ENCODE results near the gene OXT.

OXT gene

DNA sequence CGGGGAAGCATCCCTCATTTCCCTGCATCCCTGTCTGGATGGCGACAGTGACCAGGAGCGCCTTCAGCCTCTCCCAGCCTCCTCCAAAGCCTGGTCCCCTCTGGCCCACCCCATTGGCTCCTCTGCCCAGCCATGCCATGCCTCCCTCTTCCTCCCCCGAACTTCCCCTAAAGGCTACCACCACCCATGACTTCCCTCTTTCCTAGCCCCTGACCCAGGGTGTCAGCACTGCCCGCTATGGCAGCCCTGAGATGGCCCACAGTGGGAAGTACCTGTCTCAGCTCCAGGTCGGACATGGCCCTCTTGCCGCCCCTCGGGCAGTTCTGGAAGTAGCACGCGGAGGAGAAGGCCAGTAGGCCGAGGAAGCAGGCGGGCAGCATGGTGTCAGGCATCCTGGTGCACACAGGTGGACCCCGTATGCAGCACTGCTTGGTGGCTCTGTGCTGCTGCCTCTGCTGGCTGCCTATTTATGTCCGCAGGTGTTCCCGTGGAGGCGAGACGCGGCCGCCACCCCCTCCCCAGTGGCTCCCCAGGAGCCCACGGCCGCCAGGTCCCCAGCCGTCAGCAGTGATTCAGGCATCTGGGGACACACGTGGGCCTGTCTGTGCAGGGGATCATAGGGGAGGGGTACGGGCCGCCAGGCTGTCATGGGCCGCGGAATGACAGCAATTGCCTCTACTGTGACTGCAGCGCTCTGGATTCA lies 13.0 kb downstream of the OXT start, which contains the start of gene AVP:
TSS of gene AVP (minus strand) at position 442 of the 703 bp plus-strand sequence. CDS start at position 392, 50 bp downstream.
- DNase-seq (ENCODE audit: low read depth): no peak

DNA sequence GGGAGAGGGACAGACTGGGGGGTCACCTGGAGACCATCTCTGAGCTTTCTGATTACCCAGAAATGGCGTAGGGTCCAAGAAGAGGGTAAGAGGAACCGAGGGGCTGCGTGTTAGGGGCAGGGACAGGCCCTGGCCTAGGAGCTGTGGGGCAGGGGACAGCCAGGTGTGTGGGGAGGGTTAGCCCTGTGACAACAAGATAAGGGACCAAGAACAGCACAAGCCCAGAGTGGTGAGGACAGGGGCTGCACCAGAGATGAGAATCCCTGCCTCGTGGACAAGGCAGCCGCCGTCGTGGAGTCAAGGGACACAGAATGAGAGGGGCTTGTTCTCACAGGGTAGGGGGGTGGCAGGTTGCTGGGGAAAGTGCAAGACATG lies 13.6 kb downstream of the OXT start:
- DNase-seq (ENCODE audit: low read depth): no peak

DNA sequence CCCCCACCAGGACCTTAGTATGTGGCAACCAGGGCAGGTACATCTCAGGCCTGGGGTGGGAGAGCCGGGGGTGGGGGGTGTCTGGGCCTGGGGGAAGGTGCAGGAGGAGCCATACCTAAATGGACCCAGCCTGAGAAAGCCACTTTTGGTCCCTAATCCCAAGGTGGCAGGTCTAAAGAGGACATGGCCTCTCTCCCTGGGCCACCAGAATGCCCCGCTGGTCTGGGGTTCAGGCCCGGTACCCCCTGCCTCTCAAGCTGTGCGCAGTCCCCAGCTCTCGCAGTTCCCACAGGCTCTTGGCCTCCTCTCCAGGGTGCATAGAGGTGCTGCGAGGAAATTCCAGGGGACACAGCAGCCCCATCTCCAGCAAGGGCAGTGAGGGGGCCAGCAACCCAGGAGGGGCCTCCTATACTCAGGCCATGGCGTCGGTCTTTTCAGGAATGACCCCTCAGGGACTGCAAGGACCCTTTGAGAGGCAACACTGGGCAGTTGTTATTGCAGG lies 14.2 kb downstream of the OXT start:
- DNase-seq (ENCODE audit: low read depth): no peak

DNA sequence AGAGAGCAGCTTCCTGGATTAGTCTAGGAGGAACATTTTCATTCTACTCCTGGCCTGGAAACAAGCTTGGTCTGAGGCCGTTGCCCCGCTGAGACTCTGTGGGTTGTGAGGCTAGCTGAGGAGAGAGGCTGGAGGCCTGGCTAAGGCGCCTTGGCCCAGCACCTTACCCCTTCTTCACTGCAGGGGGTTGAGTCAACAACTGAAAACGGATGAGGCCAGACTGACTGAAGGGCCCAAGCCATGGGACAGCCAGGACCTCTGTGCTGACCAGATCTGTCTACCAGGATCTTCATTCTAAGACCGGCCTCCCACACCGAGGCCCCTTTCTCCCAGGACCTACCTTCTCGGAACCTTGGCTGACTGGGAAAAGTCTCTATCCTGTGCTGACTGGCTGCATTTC lies 16.6 kb downstream of the OXT start:
- DNase-seq (ENCODE audit: low read depth): no peak

DNA sequence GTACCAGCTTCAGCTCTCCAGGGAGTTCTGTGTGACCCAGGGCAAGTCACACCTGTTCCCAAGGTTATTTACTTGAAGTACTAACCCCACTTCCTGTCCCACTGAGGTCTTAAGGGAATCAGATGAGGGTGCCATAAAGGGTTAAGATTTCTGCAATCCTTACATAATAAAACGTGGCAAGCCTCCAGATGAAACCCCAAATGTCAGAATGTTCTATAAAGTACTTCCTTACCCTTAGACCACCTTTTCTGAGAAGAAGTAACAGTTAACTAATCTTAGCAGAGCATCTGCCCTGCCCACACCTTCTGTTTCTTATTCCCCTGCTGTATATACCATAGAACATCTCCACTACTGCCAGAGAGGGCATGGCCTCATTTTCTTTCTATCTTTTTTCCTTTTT lies 19.1 kb downstream of the OXT start:
- DNase-seq (ENCODE audit: low read depth): no peak

DNA sequence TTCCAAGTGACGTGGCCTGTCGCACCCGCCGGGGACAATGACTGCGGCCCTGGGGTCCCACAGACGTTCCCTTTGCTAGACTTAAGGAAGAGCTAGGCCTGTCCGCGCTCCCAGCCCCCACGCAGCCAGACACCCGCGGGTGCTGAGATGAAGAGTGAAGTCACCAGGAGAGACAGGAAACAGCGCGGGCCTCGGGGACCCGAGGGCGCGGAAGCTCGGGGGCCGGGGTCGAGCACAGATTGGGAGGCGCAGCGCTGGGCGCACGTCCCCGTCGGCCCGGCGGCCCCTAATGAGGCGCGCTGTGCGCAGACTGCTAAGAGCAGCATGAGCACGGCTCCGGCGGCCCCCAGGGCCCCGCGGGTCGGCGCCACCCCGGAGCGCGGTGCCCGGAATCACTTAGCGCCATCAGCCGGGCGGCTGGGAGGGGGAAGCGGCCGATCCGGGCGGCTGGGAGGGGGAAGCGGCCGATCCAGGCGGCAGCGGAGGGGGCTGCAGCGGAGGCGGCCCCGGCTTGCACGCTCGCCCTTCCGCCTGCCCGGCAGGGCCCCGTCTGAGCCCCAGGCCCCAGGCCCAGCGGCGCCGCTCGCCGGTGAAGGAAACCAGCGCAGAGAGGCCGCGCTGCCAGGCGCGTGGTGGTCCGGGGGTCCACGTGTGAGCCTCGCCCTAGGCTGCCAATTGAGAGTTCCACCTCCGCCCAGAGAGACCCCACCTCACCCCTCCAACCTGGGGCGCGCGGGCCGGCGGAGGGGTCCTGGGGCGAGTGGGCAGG lies 21.4 kb downstream of the OXT start:
- DNase-seq (ENCODE audit: low read depth): no peak

DNA sequence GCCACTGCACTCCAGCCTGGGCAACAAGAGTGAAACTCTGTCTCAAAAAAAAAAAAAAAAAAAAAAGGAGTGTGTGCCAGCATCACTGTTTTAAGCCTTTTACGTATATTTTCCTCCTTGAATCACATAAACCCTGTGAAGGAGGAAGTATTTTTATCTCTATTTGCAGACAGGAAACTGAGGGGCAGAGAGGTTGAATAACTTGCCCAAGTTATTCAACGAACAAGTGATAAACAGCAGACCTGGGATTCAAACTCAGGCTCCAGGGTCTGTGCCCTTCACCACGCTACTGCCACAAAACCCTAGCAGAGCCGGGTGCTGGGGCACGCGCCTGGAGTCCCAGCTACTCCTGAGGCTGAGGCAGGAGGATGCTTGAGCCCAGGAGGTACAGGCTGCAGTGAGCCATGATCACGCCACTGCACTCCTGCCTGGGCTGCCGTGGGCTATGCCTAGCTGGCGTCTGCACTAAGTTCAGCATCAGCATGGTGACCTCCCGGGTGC lies 22.5 kb downstream of the OXT start:
- DNase-seq (ENCODE audit: low read depth): no peak

DNA sequence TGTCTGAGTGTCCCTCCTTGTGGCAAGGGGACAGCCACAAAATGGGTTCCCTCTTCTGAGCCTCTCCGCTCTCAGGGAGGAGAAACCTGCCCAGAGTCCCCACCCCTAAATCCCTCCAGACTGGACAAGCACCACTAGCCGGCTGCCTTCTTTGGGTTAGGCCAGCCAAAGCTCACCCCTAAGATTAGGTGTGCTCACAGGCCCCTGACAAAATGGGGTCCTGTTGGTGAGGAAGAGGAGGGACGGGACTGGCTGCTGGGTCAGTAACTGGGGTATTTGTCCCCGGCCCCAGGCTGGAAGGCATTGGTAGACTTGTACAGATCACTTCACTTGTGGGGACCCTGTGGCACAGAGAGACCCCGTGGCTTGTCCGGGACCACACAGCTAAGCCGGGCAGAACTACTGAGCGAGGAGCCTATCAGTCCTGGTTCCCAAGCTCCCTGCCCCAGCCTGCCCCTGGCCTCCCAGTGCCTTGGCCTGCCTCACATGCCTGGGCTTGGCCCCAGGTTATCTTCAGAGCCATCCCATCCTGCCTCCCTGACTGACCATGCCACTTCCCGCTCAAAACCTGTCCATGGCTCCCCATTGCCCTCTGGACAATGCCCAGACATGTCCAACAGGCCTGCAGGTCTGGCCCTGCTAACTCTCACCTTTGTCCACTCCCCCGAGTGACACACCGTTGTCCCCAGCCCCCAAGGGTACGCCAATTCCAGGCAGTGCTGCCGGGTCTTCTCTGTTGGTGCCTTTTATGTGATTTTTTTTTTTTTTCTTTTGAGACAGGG lies 23.6 kb downstream of the OXT start:
- DNase-seq (ENCODE audit: low read depth): no peak

DNA sequence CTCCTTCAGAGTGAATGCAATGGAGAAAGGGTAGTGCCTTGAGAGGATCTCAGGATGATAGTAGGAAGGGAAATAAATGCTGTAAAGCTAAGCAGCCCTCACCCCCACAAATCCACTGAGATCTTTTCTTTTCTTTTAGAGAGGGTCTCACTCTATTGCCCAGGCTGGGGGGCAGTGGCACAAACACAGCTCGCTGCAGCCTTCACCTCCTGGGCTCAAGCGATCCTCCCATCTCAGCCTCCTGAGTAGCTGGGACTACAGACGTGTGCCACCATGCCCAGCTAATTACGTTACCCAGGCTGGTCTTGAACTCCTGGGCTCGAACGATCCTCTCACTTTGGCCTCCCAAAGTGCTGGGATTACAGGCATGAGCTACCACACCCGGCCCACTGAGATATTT lies 29.1 kb downstream of the OXT start:
- DNase-seq (ENCODE audit: low read depth): no peak

DNA sequence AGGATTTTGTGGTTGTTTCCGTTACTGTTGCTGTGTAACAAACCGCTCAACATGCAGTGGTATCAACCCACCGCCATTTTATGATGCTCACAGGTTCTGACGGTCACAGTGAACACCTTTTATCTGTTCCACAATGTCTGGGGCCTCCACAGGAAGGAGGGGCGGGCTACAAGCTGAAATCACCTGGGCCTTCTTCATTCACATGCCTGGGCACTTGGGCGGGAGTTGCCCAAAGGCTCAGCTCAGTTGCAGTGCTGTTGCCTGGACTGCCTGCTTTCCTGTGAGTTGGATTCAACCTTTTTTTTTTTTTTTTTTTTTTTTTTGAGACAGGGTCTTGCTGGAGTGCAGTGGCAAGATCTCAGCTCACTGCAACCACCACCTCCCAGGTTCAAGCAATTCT lies 29.8 kb downstream of the OXT start:
- DNase-seq (ENCODE audit: low read depth): no peak

DNA sequence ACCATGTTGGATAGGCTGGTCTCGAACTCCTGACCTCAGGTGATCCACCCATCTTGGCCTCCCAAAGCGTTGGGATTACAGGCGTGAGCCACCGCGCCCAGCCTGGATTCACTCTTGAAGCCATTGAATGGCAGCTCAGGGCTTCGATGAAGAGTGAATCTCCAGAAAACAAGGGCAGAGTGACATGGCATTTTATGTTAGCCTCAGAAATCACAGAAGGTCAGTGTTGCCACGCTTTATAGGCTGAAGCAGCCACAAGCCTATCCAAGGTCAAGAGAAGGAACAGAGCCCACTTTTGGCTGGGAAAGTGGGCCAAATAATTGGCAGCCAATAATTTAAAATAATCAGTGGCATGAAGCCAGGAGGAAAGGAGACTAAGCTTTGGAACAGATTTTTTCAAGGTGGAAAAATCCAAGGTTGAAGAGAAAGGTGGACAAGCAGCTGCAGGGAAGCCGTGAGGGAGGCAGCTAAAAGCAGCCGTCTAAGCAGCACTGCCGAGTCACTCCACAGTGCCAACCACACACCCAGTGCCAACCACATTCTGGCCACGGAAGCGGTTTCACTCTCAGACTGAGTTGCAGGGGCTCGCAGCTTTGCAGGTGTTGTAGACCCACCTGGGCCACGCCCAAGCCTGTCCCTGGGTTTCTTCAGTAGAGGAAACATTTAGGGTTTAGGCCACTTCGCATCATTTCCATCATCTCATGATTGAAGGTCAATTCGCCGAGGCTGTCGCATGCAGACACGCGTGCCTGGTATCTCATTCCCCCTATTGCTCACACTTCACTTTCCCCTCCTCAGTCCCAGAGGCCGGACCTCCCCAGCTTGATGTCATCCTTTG lies 30.5 kb downstream of the OXT start:
- DNase-seq (ENCODE audit: low read depth): no peak

DNA sequence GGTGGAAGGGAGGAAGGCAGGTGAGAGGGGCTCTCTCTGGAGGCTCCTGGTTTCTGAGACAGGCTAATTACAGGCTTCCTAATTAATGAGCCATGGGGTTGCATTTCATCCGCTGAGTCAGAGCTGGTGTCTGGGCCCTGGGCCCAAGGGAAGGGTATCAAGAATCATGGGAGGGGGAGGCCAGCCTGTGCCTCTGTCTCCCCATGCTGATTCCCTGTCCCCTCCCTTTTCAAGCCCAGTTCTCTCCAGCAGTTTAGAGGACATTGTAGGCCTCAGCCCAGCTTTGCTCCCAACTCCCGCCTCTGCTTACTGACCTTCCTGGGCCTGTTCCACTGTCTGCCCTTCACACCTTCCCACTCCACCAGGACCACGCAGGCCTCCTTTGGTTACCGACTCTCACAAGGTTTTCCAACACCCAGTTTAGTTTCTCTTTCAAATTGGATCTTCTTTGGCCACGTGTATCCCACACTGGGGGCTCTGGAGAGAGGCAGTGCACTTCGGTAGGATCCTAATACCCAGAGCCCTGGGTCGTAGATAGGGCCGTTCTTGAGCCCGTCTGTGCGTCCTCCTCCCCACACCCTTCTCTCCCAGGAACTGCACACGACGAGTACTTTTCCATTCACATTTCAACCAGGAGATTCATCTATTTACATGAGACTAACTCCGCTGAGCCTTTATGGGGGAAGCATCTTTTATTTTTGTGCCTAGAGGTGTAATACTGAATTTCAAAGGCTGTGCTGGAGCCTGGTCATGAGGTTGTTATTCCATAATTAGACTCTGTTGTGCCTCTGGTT lies 31.4 kb downstream of the OXT start:
- DNase-seq (ENCODE audit: low read depth): no peak

DNA sequence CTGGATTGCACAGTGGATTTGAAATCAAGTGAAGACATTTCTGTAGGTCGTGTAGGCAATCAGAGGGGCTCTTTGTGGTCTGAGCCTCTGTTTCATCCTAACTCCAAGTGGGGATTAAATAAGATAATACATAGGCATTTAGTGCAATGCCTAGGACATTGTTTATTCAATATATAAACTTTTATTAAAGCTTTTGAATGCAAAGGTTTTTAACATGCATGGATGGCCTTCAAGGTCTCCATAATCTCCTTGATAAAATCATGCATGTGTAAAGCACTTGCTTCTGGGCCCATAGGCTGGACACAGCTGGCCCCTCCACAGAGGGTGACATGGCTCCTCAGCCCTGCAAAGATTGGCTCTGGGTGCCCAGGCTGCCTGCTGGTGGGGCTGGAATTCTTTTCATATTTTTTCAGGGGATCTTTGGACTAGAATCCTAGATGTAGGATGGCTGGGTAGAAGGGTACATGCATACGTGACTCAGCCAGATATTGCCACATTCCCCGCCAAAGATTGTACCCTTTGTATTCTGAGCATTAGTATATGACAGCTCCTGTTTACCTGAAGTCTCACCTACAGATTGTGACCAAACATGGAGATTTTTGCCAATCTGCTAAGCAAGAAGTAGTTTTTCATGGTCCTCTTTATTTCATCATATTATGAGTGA lies 32.1 kb downstream of the OXT start:
- DNase-seq (ENCODE audit: low read depth): no peak

DNA sequence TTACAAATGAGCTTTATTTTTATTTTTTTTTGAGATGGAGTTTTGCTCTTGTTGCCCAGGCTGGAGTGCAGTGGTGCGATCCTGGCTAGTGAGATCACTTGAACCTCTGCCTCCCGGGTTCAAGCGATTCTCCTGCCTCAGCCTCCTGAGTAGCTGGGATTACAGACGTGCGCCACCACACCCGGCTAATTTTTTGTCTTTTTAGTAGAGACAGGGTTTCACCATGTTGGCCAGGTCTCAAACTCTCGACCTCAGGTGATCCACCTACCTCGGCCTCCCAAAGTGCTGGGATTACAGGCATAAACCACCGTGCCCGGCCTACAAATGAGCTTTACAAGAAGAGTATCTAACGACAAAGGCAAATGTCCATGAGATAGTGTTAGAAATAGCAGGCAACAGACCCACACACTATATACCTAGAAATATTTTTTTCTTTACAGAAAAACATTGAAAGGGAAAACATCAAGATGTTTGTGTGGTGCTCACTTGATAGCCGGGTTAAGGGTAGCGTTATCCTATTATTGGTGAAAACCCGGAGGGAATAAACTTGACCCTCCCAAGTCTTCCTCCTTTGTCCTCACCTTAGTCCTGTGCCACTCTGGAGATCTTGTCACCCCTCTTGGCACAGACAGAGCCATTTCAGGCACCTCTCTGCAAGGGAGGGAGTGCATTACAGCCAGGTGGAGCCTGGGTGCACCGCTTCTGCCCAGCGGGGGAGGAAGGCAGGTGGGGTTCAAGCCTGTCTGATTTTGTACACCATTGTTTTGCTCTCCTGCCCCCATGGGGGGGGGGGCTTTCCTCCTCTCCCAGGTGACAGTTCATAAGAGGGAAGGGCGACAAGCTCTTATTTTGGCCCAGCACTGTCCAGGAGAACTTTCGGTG lies 34.1 kb downstream of the OXT start:
- no peak for DNase-seq (ENCODE audit: low read depth)

DNA sequence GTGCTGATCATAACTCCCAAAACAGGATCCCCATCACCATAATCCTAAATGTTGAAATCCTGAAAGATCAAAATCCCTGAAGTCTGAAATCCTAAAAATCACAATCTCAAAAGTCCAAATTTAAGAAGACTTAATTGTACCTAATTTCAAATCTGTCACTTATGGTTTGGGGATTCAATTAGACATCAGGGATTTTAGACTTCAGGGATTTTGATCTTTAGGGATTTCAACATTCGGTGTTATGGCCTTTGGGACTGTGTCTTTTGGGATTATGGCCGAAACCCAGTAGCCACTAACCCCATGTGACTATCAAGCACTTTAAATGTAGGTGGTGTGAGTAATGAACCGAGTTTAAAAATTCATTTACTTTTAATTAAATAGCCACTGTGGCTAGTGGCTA lies 34.8 kb downstream of the OXT start:
- DNase-seq (ENCODE audit: low read depth): no peak

DNA sequence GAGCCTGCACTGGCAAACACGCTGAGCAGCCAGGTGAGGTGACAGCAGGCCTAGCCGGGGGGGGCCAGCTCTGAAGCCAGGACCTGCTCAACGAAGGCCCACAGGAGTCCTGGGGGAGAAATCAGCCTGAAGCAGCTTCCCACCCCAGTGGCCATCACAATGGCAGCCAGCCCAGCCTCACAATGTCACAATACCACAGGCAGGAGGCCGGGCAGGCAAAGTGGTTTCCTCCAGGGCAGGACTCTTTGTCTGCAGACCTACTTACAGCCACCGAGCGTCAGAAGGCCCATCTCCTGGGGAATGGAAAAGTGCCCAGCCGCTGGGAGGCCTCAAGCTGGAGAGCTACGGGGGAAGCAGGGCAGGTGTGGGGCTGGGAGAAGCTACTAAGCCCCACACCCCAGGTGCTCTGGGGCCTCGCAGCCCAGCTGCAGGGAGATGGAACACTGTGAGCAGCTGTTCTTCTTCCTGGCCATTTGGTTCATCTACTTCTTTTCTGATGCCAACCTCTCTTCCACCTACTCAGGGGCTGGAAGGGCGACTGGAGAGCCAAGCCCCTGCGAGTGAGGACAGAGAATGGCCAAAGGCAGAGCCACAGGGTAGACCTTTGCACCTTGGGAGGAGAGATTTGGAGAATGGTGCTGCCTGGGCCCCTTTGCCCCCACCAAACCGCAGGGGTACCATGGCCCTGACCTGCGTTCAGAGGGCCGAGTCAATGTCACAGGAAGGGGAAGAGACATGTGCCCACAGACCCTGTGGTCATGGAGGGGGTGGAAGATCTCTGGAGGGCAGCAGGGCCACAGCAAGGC lies 35.4 kb downstream of the OXT start:
- no peak for DNase-seq (ENCODE audit: low read depth)

DNA sequence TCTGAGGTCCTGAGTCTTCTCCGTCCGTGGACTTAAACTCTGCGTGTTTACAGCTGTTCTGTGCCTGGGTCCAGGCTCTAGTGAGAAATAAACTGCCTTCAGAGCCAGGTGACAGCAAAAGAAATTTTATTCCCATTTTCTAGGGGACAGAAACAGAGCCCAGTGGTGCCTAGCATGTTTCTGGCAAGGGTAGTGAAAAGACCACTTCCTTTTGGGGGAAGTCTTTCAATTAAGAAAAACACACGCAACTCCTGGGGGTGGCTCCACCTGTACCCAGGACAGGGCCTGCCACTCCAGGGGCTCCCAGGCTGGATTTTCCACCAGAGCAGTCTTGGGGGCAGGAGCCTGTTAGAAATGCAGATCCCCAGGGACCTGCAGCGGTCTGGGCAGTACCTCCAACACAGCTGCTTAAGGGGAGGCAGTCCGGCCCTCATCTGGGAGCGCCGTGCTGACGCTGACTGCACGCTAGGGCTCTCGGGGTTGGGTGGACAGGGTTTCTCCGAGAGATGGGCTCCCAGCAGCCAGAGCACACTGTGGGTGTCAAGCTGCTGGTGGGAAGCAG lies 36.1 kb downstream of the OXT start:
- no peak for DNase-seq (ENCODE audit: low read depth)
